ENCODE results near the gene ATP8A2.

GRCh38 chr13:25507841-25508240 lies 136.1 kb downstream of the ATP8A2 start:
- no peak for TF ChIP-seq POLR2AphosphoS5 (IDR thresholded peaks at IDR 0.05; ENCODE audit: low read depth, low read length)
- TF ChIP-seq REST (IDR thresholded peaks at IDR 0.05; ENCODE audit: insufficient read depth in 1 of 2, low read depth in 2 of 2, low read length in 1 of 2), result no peak
- TF ChIP-seq CTCF (IDR thresholded peaks at IDR 0.05), result no peak

All from Panc1 (cell line).